Stimulated activated CD4-positive, alpha-beta T cell treated with anti-CD3 and anti-CD28 coated beads, Interleukin-1b, Interleukin-23, amount 100 ng/mL, for 4 hours (primary cell): Measurements from ENCODE around the gene C4orf33.
"Not testable (repeated sequence)": the region's sequence is repeated elsewhere in the genome, so short reads cannot be mapped to it uniquely, and the experiment has no call there.

ENCODE experiments used
- DNase-seq, 2 donors: peaks; one replicate each; pipeline ENCODE4 v3.0.0-alpha.2; 2020; ENCODE audit warnings: low read depth in 2 of 2

Gene C4orf33, protein sequence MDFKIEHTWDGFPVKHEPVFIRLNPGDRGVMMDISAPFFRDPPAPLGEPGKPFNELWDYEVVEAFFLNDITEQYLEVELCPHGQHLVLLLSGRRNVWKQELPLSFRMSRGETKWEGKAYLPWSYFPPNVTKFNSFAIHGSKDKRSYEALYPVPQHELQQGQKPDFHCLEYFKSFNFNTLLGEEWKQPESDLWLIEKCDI

DNA sequence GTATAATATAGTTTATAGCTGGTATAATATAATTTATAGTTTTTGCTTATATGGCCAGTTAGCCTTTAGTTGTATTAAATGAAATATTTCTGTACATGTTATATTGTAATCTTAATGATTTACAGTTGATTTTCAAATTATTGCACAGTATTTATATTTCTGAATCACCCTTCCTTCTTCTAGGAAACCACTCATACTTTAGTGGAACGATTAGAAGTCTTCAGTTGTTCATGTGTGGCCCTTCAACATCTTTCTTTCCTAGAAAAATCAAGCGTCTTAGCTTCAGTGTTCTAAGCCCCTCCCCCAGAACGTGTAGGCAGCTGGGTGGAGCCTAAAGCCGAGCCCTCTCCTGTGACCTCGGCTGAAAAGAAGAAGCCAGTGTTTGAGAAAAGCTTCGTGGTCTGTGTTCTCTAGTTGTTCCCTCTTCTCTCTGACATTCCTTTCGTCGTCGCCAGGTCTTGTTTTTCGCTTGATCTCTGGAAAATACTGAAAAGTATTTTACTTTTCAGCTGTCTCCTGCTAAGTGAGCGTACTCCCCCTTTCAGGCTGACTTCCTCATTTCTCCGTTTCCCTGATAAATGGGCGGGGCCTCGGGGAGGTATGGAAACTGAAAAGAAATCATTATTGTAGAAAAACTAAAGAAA is at the start of gene C4orf33:
TSS of gene C4orf33 (plus strand) at position 342 of the 644 bp plus-strand sequence. CDS start 6,459 bp downstream, outside the sequence.
- peak; percentile 54 to 68 for DNase-seq

DNA sequence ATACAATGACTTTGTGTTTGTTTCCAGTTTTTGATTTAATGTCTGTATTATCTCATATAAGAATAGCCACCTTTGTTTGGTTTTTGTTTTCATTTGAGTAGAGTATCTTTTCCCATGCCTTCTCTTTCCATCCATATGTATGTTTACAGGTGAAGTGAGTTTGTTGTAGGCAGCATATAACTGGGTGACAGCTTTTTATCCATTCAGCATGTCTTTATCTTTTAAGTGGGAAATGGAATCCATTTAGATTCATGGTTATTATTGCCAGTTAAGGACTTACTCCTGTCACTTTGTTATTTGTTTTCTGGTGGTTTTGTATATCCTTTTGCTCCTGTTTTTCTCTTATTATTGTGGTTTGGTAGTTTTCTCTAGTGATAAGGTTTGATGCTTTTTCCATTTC is 36.9 kb upstream of the C4orf33 start:
- no peak for DNase-seq

DNA sequence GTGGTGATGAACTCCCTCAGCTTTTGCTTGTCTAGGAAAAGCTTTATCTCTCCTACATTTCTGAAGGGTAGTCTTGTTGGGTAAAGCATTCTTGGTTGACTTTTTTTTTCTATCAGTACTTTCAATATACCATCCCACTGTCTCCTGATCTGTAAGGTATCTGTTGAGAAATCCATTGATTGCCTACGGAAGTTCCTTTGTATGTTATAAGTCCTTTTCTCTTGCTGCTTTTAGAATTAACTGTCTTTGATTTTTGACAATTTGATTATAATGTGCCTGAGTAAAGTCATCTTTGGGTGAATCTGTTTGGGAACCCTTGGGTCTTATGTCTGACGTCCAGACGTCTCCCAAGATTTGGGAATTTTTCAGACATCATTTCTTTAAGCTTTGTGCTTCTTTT is 33.4 kb upstream of the C4orf33 start:
- DNase-seq = no peak

DNA sequence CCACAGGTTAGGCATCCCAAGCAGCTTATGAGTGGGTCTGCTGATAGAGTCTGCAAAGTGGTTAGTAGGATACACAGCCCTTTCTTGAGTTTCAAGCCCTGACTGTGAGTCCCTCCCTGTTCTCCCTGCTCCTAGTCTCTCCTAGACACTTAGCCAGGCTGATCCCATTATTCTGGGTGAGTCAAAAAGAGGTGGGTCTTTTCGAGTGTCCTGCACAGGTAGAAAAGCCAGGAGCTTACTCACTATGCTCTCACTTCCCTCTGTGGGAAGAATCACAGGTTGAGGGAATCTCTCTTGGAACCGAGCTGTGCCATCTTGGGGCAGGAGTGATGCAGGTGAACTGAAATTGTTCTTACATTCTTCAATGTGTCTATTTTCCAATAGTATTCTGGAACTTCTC is 32.3 kb upstream of the C4orf33 start:
- no peak for DNase-seq

DNA sequence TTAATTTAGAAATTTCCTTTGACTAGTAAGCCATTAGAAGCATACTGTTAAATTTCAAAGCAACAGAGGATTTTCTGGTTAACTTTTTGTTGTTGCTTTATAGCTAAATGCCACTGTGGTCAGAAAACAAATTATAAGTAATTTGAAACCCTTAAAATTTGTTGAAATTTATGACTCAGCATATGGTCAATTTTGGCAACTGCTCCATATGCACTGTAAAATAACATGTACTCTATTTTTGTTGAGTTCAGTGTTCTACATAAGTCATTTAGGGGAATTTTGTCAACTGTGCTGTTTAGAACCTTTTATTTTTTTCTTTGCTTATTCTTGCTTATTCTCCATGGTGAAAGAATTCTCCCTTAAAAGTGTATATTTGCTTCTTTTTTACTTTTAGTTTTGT is 31.2 kb upstream of the C4orf33 start:
- DNase-seq = no peak

DNA sequence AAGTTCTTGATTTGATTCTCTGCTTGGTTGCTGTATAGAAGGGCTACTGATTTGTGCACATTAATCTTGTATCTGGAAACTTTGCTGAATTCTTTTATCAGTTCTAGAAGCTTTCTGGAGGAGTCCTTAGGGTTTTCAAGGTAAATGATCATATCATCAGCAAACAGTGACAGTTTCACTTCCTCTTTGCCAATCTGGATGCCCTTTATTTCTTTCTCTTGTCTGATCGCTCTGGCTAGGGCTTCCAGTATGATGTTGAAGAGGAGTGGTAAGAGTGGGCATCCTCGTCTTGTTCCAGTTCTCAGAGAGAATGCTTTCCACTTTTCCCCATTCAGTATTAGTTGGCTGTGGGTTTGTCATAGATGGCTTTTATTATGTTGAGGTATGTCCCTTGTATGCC is 26.4 kb upstream of the C4orf33 start:
- not testable (repeated sequence) for DNase-seq

DNA sequence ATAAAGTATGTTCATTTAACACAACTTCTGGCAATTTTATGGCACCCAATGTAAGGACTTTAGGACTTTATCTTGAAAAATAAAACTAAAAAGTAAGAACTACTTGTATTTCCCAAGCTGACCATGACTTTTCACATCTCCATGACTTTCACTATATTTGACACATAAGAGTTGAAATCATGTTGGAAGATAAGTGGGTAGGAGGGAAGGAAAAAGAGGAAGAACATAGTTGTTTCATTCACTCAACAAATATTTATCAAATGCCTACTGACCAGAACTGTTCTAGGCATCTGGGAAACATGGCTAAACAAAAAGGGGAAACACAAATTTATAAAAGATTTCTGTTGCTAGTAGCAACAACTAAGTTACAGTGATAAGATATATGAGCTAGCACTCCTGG is 18.6 kb upstream of the C4orf33 start:
- DNase-seq = no peak

DNA sequence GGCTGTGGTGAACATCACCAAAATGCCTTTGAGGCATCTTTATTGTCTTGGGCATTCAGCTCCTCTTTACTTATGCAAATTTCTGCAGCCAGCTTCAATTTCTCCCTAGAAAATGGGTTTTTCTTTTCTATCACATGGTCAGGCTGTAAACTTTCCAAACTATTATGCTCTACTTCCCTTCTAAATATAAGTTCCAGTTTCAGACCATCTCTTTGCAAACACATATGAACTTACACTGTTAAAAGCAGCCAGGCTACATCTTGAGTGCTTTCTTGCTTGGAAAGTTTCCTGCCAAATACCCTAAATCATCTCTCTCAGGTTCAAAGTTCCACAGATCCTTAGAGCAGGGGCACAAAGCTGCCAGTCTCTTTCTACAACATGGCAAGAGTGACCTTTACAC is 15.8 kb upstream of the C4orf33 start:
- DNase-seq = no peak

DNA sequence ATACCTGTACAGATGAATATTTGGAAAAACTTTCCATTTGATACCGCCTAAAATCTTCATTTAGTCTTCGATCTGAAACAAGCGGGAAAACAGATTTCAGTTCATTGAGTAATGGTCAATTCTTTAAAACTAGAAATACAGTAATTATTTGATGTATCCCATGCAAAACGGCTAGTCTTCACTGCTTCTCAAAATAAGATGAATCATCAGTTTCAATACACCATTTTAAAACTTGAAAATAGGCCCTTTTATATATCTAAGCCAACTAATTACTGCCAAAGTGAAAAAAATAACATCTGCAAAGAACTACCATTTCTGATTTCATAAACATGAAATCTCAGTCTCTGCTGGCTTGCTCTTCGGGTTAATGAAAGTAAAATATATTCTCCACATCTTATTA is 13.7 kb upstream of the C4orf33 start:
- no peak for DNase-seq

DNA sequence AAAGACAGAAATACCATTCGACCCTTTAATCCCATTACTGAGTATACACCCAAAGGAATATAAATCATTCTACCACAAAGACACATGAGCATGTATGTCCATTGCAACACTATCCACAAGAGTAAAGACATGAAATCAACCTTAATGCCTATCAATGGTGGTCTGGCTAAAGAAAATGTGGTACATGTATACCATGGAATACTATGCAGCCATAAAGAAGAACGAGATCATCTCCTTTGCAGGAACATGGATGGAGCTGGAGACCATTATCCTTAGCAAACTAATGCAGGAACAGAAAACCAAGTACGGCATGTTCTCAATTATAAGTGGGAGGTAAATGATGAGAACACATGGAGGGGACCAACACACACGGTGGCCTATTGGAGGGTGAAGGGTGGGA is 10.5 kb upstream of the C4orf33 start:
- no peak for DNase-seq

DNA sequence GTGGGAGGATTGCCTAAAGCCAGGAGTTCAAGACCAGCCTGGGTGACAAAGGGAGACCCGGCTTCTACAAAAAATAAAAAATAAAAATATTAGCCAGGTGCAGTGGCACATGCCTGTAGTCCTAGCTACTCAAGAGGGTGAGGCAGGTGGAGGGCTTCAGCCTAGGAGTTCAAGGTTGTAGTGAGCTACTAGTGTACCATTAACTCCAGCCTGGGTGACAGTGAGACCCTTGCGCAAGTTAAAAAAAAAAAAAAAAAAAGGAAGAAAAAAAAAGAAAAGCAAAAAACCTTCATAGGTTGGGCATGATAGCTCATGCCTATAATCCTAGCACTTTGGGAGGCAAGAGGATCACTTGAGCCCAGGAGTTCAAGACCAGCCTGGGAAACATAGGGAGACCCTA is 8.4 kb upstream of the C4orf33 start:
- DNase-seq = no peak

DNA sequence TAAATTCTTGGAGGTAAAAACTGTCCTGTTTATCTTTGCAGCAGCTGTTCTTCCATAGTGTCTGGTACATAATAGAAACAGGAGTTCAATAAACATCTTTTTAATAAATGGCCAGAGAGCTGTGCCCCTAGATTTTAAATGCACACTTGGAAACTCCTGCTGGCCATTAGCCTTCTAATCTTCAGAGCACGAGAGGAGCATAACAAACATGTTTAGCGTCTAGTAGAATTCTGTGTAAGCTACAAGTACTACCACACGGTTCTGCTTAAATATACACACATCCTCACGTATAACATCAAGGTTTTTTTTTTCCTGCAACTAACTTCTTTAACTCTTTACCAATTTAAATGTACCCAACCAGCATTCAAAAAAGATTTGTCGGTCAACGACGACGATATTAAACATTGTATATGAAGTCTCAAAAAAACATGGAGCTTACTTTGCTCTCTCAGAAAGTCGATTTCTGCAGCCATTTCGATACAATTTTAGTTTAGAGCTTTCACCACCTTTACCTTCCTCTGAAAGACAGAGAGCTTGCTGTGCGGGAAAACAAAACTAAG is 3.2 kb upstream of the C4orf33 start:
- no peak for DNase-seq

DNA sequence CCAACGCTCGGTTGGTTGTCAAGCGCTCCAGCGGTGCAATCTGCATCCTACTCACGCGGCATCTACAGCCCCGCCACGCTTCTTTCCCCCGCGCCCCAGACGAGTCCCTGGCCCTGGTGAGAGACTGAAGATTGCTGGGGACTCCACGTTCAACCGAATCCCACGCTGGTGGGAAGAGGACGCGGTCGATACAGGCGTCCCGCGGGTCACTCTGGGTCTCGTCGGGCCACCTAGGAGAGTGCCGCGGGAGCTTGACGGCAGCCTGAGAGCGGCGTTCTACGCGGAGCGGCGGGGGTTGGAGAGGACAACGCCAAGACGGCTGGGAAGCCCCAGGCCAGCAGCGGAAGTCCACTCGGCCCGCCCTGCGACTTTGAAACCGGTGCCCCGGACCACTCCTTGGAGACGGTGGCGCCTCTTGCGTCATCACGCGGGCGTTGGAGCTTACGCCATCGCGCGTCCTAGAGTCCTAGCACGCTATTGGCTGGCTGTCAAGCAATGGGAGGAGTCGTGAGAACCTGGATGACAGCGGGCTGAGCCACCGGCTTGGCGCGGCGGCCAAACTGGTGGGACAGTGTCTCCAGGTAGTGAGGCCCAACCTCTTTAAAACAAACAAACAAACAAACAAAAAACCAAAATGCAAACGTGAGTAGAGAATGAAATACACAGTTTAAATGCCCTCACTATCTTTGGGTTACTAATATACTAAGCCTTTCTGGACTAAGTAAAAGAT is 2.6 kb upstream of the C4orf33 start, which contains the start of gene SCLT1:
TSS of gene SCLT1 (minus strand) at position 349 of the 730 bp plus-strand sequence. CDS start 436 bp downstream, outside the sequence.
- peak; percentile 87 to 90 for DNase-seq

DNA sequence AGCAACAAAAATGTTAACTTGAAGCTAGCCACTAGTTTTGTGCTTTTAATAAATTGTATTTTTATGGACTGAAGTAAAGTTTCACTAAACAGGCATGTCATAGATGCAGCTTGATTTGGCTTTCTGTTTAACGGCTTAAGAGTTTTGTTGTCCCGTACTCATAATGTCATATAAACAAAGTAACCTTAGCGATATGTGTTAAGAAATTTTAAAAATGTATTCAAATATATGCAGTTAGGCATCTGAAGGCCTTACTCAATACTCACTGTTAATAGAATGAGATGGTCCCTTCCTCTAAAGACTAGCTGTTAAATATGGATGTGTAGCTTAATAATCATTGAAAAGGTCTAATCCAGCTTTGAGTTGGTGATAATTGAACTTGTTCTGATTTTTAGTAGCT is 1.6 kb upstream of the C4orf33 start:
- DNase-seq = no peak

DNA sequence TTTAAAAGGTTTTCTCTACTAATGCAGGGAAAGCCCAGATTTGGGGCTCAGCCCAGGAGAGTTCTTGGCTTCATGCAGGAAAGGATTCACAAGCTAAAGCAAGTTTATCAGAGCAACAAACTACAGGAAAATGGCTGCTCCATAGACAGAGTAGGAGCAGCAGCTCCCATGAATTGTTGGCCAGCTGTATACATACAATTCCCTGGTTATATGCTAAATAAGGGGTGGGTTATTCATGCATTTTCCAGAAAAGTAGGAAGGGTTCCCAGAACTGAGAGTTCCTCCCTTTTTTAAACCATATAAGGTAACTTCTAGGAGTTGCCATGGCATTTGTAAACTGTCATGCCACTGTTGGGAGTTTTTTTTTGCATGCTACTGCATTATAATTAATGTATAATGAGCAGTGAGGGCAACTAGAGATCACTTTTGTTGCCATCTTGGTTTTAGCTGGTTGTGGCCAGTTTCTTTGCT is 2.6 kb downstream of the C4orf33 start:
- DNase-seq = no peak

DNA sequence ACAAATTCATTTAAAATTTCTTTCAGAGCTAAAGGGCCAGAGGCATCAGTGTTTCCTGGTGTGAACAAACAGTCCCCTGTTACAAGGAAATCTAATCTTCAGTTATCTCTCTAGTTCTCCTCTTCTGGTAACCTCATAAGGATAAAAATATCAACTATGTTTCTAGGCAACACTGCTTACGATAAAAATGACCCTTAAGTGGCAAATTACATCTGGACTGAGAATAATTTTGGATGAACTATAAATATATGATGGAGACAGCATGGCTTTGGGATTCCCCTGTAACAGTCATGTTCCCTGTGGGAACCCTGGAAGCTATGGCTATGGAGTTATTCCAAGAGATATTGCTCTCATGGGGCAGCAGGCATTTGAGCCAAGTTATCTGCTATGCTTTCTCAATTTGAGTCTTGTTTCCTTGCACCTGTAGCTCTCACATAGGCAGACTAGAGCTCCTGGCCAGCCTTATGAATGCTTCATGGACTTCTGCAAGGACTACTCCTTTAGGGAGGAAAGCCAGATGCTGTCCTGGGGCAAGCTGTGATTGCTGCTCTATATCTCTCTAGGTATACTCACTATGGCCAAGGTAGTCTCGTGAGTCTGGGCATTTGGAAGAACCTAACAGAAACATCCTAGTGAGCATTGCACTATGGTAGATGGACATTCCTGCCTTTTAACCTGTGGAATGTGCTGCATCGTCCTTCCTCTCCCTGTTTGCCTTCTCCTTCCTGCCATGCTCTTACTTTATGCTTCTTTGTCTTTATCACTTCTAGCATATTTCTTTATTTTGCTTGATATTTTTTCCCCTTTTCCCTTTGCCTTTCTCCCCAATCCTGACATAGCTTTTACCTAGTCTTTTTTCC is 14.2 kb downstream of the C4orf33 start:
- no peak for DNase-seq

DNA sequence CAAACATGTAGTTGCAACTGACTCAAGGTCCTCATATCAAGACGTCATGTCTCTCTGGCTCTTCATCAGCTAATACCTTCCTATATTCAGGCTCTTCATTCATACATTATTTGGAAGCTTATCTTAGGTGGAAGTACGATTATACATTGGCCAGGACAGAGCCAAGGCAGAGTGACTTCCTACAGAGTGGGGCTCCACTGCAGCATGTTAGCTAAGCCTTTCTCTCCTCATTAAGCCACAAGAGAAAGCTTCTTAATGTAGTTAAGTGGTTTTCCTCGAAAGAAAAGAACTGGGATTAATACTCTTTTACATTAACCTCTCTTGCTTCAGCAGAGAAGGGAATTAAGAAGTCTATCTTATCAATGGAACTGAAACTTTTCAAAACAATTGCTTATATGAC is 15.0 kb downstream of the C4orf33 start:
- no peak for DNase-seq

DNA sequence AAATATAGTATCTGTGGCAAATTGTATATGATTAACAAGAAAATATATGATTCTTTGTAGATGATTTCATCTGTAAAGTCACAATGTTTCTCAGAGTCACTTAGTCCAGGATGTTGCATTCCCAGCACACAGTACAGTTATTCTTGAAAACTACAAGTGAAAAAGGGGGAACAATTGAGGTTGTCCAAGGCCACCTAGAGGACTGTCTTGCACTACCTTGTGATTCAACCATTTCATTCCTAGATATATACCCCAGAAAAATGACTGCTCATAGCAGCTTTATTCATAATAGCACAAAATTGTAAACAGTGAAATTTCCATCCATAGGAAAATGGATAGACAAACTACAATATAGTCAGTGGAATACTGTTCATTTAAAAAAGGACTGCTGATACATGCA is 16.0 kb downstream of the C4orf33 start:
- no peak for DNase-seq

DNA sequence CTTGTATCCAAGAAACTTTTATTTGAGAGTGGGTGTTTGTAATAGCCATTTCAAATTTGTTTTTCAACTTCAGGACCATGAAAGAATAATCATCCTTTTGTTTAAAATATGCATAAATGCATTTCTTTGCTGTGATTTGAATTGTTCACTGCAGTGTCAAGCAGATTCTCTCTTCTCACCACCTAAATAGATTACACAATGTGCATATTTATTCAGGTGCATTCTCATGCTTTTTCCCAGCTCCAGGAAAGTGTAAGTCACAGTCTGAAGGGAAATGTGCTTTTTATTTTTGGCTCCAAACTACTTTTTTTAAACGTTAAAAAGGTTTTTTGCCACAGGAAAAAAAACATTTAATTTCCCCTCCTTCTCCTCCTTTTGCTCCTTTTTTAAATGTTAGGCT is 17.5 kb downstream of the C4orf33 start:
- no peak for DNase-seq

DNA sequence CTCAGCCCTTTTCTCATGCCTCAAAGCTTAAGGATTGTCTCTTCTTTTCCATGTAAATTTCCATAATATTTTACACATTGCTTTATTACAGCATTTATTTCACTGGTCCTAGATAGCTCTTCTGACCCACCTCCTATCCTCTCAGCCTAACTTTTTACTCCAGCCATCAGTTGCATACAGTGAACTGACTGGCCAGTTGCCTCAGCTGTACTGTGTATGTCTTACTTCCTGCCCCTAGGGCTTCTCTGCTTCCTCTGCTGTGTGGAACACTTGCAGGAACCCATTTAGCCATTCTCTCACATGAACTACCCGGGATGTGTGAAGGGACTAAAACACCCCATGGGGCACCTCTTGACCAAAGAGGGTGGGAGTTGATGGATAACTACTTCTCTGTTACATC is 18.0 kb downstream of the C4orf33 start:
- no peak for DNase-seq

DNA sequence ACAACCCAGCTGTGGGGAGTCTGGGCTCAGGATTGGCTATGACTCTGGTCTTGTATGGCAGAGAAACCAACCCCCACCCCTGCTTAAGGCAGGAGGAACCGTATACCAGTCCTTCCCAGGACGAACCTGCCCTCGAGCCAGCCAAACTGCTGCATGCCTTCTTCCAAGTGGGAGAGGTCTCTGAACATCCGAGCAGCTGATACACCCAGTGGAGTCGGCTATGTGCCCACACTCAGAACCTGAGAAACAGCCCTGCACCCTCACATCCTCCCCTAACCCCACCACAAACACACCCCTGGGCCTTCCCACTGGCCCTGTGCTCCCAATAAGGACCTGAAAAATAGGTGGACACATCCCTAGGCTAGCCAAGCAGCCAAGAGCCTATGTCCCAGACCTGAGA is 21.8 kb downstream of the C4orf33 start:
- no peak for DNase-seq

DNA sequence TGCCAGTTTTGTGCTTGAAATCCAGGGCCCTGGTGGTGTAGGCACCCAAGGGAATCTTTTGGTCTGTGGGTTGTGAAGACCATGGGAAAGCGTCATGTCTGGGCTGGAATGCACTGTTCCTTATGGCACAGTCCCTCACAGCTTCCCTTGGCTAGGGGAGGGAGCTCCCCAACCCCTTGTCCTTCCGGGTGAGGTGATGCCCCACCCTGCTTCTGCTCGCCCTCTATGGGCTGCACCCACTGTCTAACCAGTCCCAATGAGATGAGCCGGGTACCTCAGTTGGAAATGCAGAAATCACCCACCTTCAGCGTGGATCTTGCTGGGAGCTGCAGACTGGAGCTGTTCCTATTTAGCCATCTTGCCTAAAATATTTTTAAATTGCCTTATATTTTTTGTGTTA is 30.7 kb downstream of the C4orf33 start:
- DNase-seq = not testable (repeated sequence)
